H1 (cell line): ENCODE measurements around the gene MTARC1. TPM values are rescaled to one million over a fixed set of nuclear protein-coding genes. Genes with fewer than 3 reads are reported as not detected.

Experiments
- CTCF ChIA-PET: fragments of 300-600 bp; sonication (Branson Sonifier 250); formaldehyde crosslinking; loops from one replicate; lab custom pipeline; 2021; ENCODE audit not compliant: partially characterized antibody; lab: Charles Lee
- POLR2A ChIA-PET: fragments of 300-600 bp; sonication (Branson Sonifier 250); formaldehyde crosslinking; loops from one replicate; lab custom pipeline; 2021; ENCODE audit warnings: inconsistent platforms; ENCODE audit not compliant: partially characterized antibody; lab: Charles Lee
- DNase-seq, 2 experiments: peaks; one replicate each; pipeline versions ENCODE4 v3.0.0 to v3.0.0-alpha.2; 2010 to 2022; ENCODE audit warnings: low spot score in 2 of 2, low read depth in 1 of 2, mixed read lengths in 1 of 2
- FAIRE-seq: peaks from 2 replicates; lab custom pipeline; 2011; peaks lifted over from hg19 to GRCh38; lab: Jason Lieb, UNC
- H2AFZ ChIP-seq: 2 replicates; pipeline ENCODE4 v1.8.1; 2012; ENCODE audit warnings: low read length, inconsistent platforms
- H2AK5ac ChIP-seq: 2 replicates; pipeline ENCODE4 v1.6.1; 2013; ENCODE audit warnings: low read depth, low read length
- H2BK120ac ChIP-seq: replicated peaks from 2 replicates; pipeline ENCODE3; 2013; ENCODE audit warnings: low read depth, low read length, inconsistent platforms
- H2BK12ac ChIP-seq: 2 replicates; pipeline ENCODE4 v1.6.1; 2013; ENCODE audit warnings: low read depth, low read length
- H2BK15ac ChIP-seq: 2 replicates; pipeline ENCODE4 v1.6.1; 2013; ENCODE audit warnings: low read length
- H2BK20ac ChIP-seq: 2 replicates; pipeline ENCODE4 v1.6.1; 2013; ENCODE audit warnings: low read length
- H2BK5ac ChIP-seq: 2 replicates; pipeline ENCODE4 v1.6.1; 2013; ENCODE audit warnings: low read depth, low read length
- H3K14ac ChIP-seq: 2 replicates; pipeline ENCODE4 v1.6.1; 2013; ENCODE audit warnings: inconsistent platforms; ENCODE audit not compliant: insufficient read length
- H3K18ac ChIP-seq: 2 replicates; pipeline ENCODE4 v1.6.1; 2013; ENCODE audit warnings: low read length; ENCODE audit errors: extremely low read depth
- H3K23ac ChIP-seq: 2 replicates; pipeline ENCODE4 v1.6.1; 2013; ENCODE audit warnings: inconsistent platforms; ENCODE audit not compliant: insufficient read length
- H3K23me2 ChIP-seq: 2 replicates; pipeline ENCODE4 v1.6.1; 2013; ENCODE audit warnings: low read depth, low read length
- H3K27ac ChIP-seq: 2 replicates; pipeline ENCODE4 v1.6.1; 2011; ENCODE audit warnings: low read depth, low read length, inconsistent platforms
- H3K27me3 ChIP-seq, 4 experiments: replicated peaks in 1 of 4; 1 replicate in 1 of 4; 2 replicates in 3 of 4; pipeline versions ENCODE4 v1.6.1 to v1.8.1; 2011 to 2013; ENCODE audit warnings: low read length in 3 of 4, mild to moderate bottlenecking in 3 of 4, inconsistent platforms in 2 of 4, mixed read lengths in 2 of 4, moderate library complexity in 1 of 4; ENCODE audit not compliant: control insufficient read depth in 3 of 4, insufficient read depth in 3 of 4; ENCODE audit errors: extremely low read depth in 1 of 4
- H3K36me3 ChIP-seq, 4 experiments: 2 replicates each; pipeline versions ENCODE4 v1.6.1 to v1.8.1; 2011 to 2013; ENCODE audit warnings: mild to moderate bottlenecking in 4 of 4, low read length in 3 of 4, moderate library complexity in 2 of 4, control low read depth in 1 of 4, inconsistent platforms in 1 of 4; ENCODE audit not compliant: insufficient read depth in 4 of 4, control insufficient read depth in 2 of 4
- H3K4ac ChIP-seq: replicated peaks from 2 replicates; pipeline ENCODE3; 2013; ENCODE audit warnings: low read length, low read depth, mixed read lengths, inconsistent platforms; ENCODE audit not compliant: insufficient read length
- H3K4me1 ChIP-seq, 4 experiments: replicated peaks in 1 of 4; 1 replicate in 1 of 4; 2 replicates in 3 of 4; pipeline versions ENCODE4 v1.6.1 to v1.8.1; 2011 to 2013; ENCODE audit warnings: low read length in 3 of 4, inconsistent platforms in 2 of 4, mixed read lengths in 1 of 4; ENCODE audit not compliant: insufficient read depth in 4 of 4, control insufficient read depth in 3 of 4
- H3K4me2 ChIP-seq, 2 experiments: 2 replicates each; pipeline versions ENCODE4 v1.6.1 to v1.8.1; 2011 to 2013; ENCODE audit warnings: low read depth in 2 of 2, low read length in 2 of 2, control low read depth in 1 of 2, inconsistent platforms in 1 of 2, mild to moderate bottlenecking in 1 of 2; ENCODE audit not compliant: insufficient read depth in 1 of 2
- H3K4me3 ChIP-seq, 4 experiments: fragments of 200-600, 300-600 bp in 1 of 4; sonication (generic), shearing (Covaris generic), sonication (Bioruptor Twin) in 1 of 4; 2 replicates each; pipeline versions ENCODE4 v1.5.1 to v1.8.1; 2011 to 2016; ENCODE audit warnings: low read length in 4 of 4, low read depth in 3 of 4, control low read depth in 2 of 4, inconsistent platforms in 2 of 4, mild to moderate bottlenecking in 2 of 4, mixed read lengths in 1 of 4, moderate library complexity in 1 of 4; ENCODE audit not compliant: insufficient read depth in 2 of 4; ENCODE audit errors: extremely low read depth in 1 of 4
- H3K56ac ChIP-seq: replicated peaks from 2 replicates; pipeline ENCODE3; 2013; ENCODE audit warnings: low read depth, mild to moderate bottlenecking, mixed read lengths, low read length, inconsistent platforms; ENCODE audit not compliant: insufficient read length
- H3K79me1 ChIP-seq: 2 replicates; pipeline ENCODE4 v1.6.1; 2013; ENCODE audit warnings: low read depth, low read length, control low read depth
- H3K79me2 ChIP-seq, 2 experiments: 2 replicates each; pipeline versions ENCODE4 v1.6.1 to v1.8.1; 2012 to 2013; ENCODE audit warnings: low read length in 2 of 2, mild to moderate bottlenecking in 2 of 2, inconsistent platforms in 1 of 2; ENCODE audit not compliant: insufficient read depth in 2 of 2, control insufficient read depth in 1 of 2
- H3K9ac ChIP-seq, 4 experiments: replicated peaks in 1 of 4; 1 replicate in 1 of 4; 2 replicates in 3 of 4; pipeline versions ENCODE4 v1.6.1 to v1.8.1; 2011 to 2013; ENCODE audit warnings: low read depth in 3 of 4, low read length in 3 of 4, control low read depth in 2 of 4, mild to moderate bottlenecking in 2 of 4, moderate library complexity in 2 of 4, inconsistent platforms in 1 of 4; ENCODE audit errors: extremely low read depth in 1 of 4
- H3K9me3 ChIP-seq, 2 experiments: 2 replicates each; pipeline versions ENCODE4 v1.6.1 to v1.8.1; 2012 to 2013; ENCODE audit warnings: mild to moderate bottlenecking in 2 of 2, moderate library complexity in 2 of 2, control low read depth in 1 of 2, inconsistent platforms in 1 of 2, low read depth in 1 of 2, low read length in 1 of 2, mixed read lengths in 1 of 2; ENCODE audit not compliant: insufficient read depth in 2 of 2
- H4K20me1 ChIP-seq, 2 experiments: replicated peaks in 1 of 2; 2 replicates each; pipeline versions ENCODE3 to v1.8.1; 2011 to 2013; ENCODE audit warnings: inconsistent platforms in 2 of 2, low read length in 2 of 2, mild to moderate bottlenecking in 1 of 2; ENCODE audit not compliant: insufficient read depth in 2 of 2, control insufficient read depth in 1 of 2
- H4K5ac ChIP-seq: 2 replicates; pipeline ENCODE4 v1.6.1; 2013; ENCODE audit warnings: low read length, low read depth, mixed read lengths, inconsistent platforms; ENCODE audit not compliant: insufficient read length
- H4K8ac ChIP-seq: 2 replicates; pipeline ENCODE4 v1.8.0; 2013; ENCODE audit warnings: mild to moderate bottlenecking, moderate library complexity, low read length, inconsistent platforms; ENCODE audit not compliant: insufficient read depth; ENCODE audit errors: extremely low read depth
- H4K91ac ChIP-seq: replicated peaks from 2 replicates; pipeline ENCODE3; 2013; ENCODE audit warnings: low read length, mixed read lengths, inconsistent platforms; ENCODE audit not compliant: insufficient read length
- BRCA1 ChIP-seq: IDR thresholded peaks from 2 replicates; pipeline ENCODE4 v1.6.1; 2012; ENCODE audit warnings: low read depth, low read length, improper control_type of control experiment
- WGBS, 2 experiments: shearing (Covaris generic) in 1 of 2; methylation state at CpG; one replicate each; pipeline versions ENCODE4 v1.1.6 to v1.1.7; 2013 to 2015; ENCODE audit warnings: low lambda C conversion rate in 2 of 2, mixed read lengths in 2 of 2, inconsistent platforms in 1 of 2, low coverage in 1 of 2, missing lambda C conversion rate in 1 of 2; ENCODE audit not compliant: insufficient replicate concordance in 2 of 2, insufficient coverage in 1 of 2, insufficient read length in 1 of 2; ENCODE audit errors: extremely low coverage in 1 of 2, missing lambda C conversion rate in 1 of 2; 5-methylcytosine and 5-hydroxymethylcytosine counted together
- polyA plus RNA-seq, 7 experiments: library from polyadenylated mRNA; depleted of rRNA in 3 of 7; stranded (reverse) in 5 of 7; unstranded in 2 of 7; fragments of >200 nt in 5 of 7; fragments of 200-250 nt in 2 of 7; gene quantifications; 1 replicate in 5 of 7; 2 replicates in 1 of 7; 4 replicates in 1 of 7; pipeline versions ENCODE4 v1.2.1 to v1.2.3, GENCODE V29; 2011 to 2013; ENCODE audit warnings: missing spikeins in 2 of 7, mixed read lengths in 2 of 7
- total RNA-seq: library from RNA; stranded (reverse); fragmentation: NEBNext Ultra II Directional; extraction: Animal tissue kit (Norgen Biotek cat#: 25700); gene quantifications from 2 replicates; pipeline ENCODE4 v1.2.1, GENCODE V29; 2021

Gene MTARC1
- total and polyA plus RNA-seq, 2 of the 8 experiments (the other 6 are each of a cell fraction or from before 2014, with no cell fraction given), result 17.2 to 46.2 TPM

DNA sequence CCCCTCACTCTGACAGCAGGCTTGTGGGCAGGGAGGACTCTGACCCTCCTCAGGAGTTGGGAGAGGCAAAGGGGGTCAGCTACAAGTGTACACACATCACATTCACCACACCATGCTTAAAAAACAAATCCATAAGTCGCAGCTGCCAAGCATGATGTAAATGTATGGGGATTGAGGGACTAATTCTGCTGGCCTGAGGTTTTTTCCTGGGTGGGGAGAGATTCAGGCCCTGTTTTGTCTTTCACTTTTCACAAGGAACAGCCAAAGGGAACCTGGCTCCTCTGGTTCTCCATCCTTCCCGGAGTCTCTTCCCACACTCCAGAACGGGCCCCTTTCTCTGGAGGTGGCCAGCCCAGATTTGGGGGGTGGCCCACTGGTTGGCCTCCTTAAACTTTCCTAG is 39.9 kb upstream of the MTARC1 start:
- Histone ChIP-seq H3K4me3 (peak overlapping the region in 1 of 4 experiments; percentile 76; a peak in 1 of 8 replicates), H2BK20ac (no peak overlapping the region)
- CTCF ChIA-PET, result interaction anchor here (0.6 to 5.9 kb wide), 7 partner anchors 13 to 61 kb away, joined by 3 to 42 read pairs (median 6); partner anchors contain the start of gene MTARC1
- no peak for TF ChIP-seq BRCA1

More for the DNA sequence above, 39.9 kb upstream of the MTARC1 start:
- Histone ChIP-seq H3K27ac (no peak overlapping the region), H2AK5ac (no peak overlapping the region), H2BK5ac (no peak overlapping the region), H3K23ac (no peak overlapping the region), H4K5ac (no peak overlapping the region), H4K20me1 (no peaks in the 10 kb centered on the region), H2AFZ (no peak overlapping the region), H2BK120ac (no peak overlapping the region), H2BK12ac (peak overlapping the region; percentile 42; the same call in 1 of the 2 replicates), H3K27me3 (peaks cover 0 to 28% (median 15%) of the 10 kb centered on the region in 4 experiments; a peak in 6 of 7 replicates), H4K91ac (no peak overlapping the region), H3K4ac (no peak overlapping the region), H3K4me2 (peak overlapping the region in 1 of 2 experiments; percentile 97; a peak in 1 of 4 replicates), H3K56ac (no peak overlapping the region), H3K4me1 (peaks cover 3 to 9% (median 7%) of the 10 kb centered on the region in 4 experiments; a peak in 5 of 7 replicates), H3K9me3 (no peaks in the 10 kb centered on the region), H3K23me2 (peaks cover 9% of the 10 kb centered on the region), H3K18ac (no peak overlapping the region), H3K79me1 (no peaks in the 10 kb centered on the region), H3K79me2 (peaks cover 0 to 10% of the 10 kb centered on the region in 2 experiments; a peak in 2 of 4 replicates), H4K8ac (no peak overlapping the region), H2BK15ac (no peak overlapping the region), H3K9ac (no peak overlapping the region), H3K14ac (no peak overlapping the region), H3K36me3 (no peaks in the 10 kb centered on the region)
- 86% methylated on average over 3 of the region's 3 CpGs; no CpG with 5 or more reads in 1 of the 2 experiments for WGBS, 2 experiments
- POLR2A ChIA-PET, result interaction anchor here (0.7 to 4.8 kb wide), 7 partner anchors 9 to 64 kb away, joined by 3 to 70 read pairs (median 7); partner anchors contain the start of gene MTARC1
- FAIRE-seq, result no peak
- DNase-seq, result no peak
